Fibroblast of upper back skin (primary cell): ENCODE results near the gene ZNF639.

Source experiments
- DNase-seq: peaks from one replicate; pipeline ENCODE4 v3.0.0-alpha.2; 2013

ZNF639 gene

GRCh38 chr3:179318876-179319275 lies 4.0 kb upstream of the ZNF639 start:
- DNase-seq, result no peak

- DNase-seq, result peak; percentile 51
Measured at GRCh38 chr3:179321668-179322285, 1.1 kb upstream of the ZNF639 start.

GRCh38 chr3:179323197-179324110 lies 623 bp downstream of the ZNF639 start:
- DNase-seq, result peak; percentile 69

DNA sequence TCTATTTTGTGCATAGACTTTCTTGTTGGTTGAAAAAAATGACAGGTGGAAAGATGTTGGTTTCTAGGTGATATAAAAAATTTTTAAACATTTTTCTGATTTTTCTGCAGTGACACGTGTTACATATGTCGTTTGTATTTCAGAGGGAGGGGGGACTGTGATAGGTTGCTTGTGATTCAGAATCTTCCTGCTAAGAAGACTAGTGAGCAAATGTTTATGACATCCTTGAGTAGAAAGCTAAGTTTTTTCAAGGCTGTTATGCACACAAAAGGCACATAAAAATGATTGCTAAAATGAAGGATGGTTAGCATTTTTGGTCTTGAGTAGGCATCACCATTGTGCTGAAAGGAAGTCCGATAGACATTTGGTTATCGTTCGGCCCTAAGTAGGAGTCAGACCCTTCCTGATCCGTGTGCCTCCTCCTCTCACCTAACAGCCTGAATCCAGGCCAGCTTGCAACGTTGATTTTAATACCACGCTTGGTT lies 1.5 kb downstream of the ZNF639 start:
- DNase-seq, result peak; percentile 24

DNA sequence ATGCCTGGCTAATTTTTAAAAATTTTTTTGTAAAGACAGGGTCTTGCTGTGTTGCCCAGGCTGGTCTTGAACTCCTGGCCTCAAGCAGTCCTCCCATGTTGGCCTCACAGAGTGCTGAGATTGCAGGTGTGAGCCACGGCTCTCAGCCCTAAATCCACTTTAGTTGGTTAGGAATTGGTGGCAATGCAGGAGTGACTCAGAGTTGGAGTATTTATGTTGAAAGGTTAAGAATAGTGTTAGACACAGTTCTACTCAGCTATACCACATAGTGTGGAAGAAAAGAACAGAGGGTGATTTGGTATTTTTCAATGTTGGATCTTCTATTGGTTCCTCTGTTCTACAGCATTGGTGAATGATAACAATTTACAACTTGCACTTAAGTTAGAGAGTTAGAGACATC lies 7.6 kb downstream of the ZNF639 start:
- DNase-seq, result peak; percentile 18

- DNase-seq, result no peak
Measured at GRCh38 chr3:179332240-179332639, 9.4 kb downstream of the ZNF639 start.

DNA sequence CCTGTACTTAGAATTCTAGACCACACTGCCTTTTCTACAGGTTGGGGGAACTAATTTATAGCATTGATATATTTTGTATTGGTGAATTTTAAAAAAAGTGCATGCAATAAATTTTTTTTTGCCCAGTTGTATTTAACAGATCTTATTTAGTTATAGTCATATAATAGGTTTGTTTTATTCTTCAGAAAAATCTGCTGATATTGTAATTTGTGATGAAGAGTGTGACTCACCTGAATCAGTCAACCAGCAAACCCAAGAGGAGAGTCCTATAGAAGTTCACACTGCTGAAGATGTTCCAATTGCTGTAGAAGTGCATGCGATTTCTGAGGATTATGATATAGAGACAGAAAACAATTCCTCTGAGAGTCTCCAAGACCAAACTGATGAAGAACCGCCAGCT lies 10.3 kb downstream of the ZNF639 start:
- DNase-seq, result no peak

GRCh38 chr3:179336345-179336929 lies 13.6 kb downstream of the ZNF639 start:
- DNase-seq, result no peak

DNA sequence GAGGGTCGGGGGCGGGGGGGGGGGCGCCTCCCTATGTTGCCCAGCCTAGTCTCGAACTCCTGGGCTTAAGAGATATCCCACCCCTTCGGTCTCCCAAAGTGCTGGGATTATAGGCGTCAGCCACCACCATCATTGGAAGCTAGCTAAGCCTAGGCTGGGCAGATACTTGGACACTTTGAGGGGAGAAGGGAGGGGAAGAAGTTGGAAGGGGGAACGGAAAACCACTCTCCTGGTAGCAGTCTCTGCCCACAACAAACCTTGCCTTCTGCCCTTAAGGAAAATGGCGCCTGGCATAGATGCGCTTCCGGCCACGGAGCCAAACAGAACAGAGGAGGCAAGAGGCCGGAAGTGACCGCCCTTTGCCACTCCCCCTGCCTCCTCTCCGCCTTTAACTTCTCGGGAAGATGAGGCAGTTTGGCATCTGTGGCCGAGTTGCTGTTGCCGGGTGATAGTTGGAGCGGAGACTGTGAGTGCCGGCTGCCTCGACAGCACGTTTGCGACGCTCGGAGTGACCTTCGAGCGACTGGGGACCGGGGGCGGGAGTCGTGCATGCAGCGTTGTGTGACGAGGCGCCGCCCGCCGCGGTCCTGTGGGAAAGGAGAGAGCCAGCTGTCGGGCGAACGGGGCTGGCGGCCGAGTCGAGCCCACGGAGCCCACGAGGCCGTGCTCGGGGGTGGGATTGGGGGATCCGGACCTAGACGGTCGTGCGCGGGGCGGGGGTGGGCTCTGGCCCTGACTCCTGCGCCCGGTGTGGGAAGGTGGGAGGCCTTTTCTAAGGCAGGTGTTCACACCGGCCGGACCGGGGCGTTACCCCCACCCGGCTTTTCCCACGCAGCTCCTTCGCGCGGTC lies 24.7 kb downstream of the ZNF639 start, which contains the start of gene MFN1:
Gene MFN1 (plus strand): TSS at position 365 of the 850 bp plus-strand sequence. CDS start 1,143 bp downstream, outside the sequence.
- DNase-seq, result peak; percentile 96

- DNase-seq, result no peak
Measured at GRCh38 chr3:179348325-179349013, 25.6 kb downstream of the ZNF639 start.

DNA sequence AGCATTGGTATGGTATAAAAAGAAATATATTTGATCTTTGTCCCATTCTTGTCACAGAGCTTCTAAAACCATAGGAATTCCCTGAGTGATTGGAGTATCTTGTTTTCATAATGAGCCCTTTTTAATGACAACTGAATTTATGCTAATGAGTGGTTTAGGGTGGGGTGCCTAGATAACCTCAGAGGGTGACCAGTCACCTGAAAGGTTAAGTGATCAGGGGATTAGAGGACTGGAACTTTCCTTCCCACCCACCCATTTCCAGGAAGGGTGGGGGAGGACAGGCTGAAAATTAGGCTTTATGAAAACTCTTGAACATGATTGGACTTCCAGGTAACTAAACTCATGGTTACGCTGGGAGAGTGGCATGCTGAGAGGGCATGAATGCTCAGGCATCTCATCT lies 33.2 kb downstream of the ZNF639 start:
- no peak for DNase-seq

GRCh38 chr3:179363332-179363731 lies 40.5 kb downstream of the ZNF639 start:
- DNase-seq, result no peak

- DNase-seq, result no peak
Measured at GRCh38 chr3:179369621-179370020, 46.8 kb downstream of the ZNF639 start.

DNA sequence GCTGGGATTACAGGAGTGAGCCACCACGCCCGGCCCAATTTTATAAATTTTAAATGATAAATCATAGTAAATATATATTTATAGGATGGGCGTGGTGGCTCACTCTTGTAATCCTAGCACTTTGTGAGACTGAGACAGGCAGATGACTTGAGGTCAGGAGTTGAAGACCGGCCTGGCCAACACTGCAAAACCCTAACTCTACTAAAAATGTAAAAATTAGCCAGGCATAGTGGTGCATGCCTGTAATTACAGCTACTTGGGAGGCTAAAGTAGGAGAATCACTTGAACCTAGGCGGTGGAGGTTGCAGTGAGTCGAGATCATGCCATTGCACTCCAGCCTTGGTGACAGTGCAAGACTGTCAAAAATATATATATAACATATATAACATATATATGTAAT lies 51.1 kb downstream of the ZNF639 start:
- no peak for DNase-seq

DNA sequence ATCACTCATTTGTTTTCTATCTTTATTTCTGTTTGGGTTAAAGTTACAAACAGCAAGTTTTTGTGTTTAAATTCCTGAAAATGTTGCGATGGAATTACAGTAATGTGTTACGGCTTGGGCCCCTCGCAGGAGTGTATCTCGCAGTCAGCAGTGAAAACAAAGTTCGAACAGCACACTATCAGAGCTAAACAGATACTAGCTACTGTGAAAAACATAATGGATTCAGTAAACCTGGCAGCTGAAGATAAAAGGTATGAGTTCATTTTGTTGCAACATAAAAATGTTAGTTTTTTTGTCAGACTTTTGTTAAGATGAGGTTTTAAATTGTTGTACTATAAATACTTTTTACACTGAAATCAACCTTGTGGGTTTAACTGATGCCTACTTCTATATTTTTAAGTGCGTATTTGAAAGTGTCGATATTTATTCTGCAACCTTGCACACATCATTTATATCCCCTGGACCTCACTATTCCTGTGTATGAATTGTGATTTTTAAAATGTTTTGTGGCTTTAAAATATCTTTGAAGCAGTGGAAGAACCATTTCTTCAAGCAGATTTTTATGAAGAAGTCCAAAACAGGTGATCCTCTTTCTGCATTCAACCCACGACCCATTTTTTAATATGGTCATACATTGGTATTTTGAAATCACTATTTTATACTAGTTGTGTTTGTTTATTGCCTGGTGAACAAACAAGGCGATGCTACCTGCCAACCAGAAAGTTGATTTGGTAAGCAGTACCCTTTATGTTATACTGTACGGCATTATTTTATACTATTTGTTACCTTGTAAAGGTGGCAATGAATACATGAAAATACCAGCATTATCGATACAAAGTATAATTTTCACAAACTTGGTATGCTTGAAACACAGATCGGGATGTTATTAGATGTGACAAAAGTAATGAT lies 52.5 kb downstream of the ZNF639 start:
- DNase-seq, result no peak

DNA sequence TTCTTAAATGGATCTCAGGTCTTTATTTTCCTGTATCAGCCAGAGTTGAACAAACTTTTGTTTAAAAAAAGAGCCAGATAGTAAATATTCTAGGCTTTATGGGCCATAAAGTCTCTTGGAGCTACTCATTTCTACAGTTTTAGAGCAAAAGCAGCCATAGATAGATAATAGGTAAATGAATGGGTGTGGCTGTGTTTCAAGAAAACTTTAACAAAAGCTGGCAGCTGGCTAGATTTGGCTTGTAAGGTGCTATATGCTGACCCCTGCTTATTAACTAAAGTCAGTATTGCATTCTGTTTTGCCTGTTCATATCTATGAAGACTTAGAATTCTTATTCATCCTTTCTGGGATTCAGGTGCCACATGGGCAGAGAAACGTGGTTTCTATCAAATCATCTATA lies 53.6 kb downstream of the ZNF639 start:
- no peak for DNase-seq
